Measurements from ENCODE around the gene NOL4. TPM values are rescaled to one million over a fixed set of nuclear protein-coding genes. Genes with fewer than 3 reads are reported as not detected.

The NOL4 gene
- total RNA-seq, 2 donors from 2014 or later, result 0.93 to 1.1 TPM

DNA sequence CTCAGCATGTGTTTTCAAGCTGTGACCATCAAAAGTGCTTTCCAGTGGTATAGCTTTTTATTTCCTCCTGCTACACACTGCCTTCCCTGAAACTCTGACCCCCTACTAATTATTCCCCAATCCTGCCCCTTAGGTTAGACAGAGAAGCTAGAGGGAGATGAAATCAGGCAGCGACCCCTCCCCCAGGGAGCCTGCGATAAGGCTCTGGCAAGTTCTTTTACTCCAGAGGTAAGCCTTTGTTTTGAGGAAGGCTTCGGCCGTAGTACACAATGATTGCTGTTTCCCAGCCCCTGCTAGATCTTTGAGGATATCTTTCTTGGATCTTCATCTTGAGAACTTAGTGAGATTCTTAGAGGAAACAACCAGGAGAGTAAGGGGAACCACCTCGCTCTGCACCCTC, 33.5 kb upstream of the NOL4 start:
- Histone ChIP-seq H3K4me3 (ENCODE audit: low read length) (no peak overlapping the region), H3K36me3 (ENCODE audit: control insufficient read depth, insufficient read depth, low read length) (no peaks in the 10 kb centered on the region), H3K9ac (ENCODE audit: extremely low read depth, low read length, poor library complexity, severe bottlenecking) (no peak overlapping the region), H3K4me1 (ENCODE audit: control insufficient read depth, insufficient read depth, low read length) (peaks cover 3% of the 10 kb centered on the region), H3K27me3 (ENCODE audit: control insufficient read depth, insufficient read depth, low read length, poor library complexity, severe bottlenecking) (no peaks in the 10 kb centered on the region), H3K27ac (ENCODE audit: low read depth, low read length) (no peak overlapping the region), H3K9me3 (ENCODE audit: control insufficient read depth, low read length) (no peaks in the 10 kb centered on the region)
- peaks cover 3% of the 10 kb centered on the region for H3K9me3 Mint-ChIP-seq
- peak overlapping the region; percentile 30 for H3K27ac Mint-ChIP-seq
- 42% methylated on average over 5 of the region's 5 CpGs; no CpG with 5 or more reads in 1 of the 2 experiments for WGBS, 2 experiments (ENCODE audit: insufficient coverage in 1 of 2, insufficient read length in 1 of 2)
- TF ChIP-seq, protein P1, sequence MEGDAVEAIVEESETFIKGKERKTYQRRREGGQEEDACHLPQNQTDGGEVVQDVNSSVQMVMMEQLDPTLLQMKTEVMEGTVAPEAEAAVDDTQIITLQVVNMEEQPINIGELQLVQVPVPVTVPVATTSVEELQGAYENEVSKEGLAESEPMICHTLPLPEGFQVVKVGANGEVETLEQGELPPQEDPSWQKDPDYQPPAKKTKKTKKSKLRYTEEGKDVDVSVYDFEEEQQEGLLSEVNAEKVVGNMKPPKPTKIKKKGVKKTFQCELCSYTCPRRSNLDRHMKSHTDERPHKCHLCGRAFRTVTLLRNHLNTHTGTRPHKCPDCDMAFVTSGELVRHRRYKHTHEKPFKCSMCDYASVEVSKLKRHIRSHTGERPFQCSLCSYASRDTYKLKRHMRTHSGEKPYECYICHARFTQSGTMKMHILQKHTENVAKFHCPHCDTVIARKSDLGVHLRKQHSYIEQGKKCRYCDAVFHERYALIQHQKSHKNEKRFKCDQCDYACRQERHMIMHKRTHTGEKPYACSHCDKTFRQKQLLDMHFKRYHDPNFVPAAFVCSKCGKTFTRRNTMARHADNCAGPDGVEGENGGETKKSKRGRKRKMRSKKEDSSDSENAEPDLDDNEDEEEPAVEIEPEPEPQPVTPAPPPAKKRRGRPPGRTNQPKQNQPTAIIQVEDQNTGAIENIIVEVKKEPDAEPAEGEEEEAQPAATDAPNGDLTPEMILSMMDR (conservative IDR thresholded peaks at IDR 0.05), result no peak
- H3K36me3 Mint-ChIP-seq (ENCODE audit: low read depth), result peaks cover 2% of the 10 kb centered on the region
- DNase-seq, result peak; percentile 57
- peaks cover 30% of the 10 kb centered on the region for H3K4me1 Mint-ChIP-seq
- H3K4me3 Mint-ChIP-seq, result no peak overlapping the region
- no peaks in the 10 kb centered on the region for H3K27me3 Mint-ChIP-seq (ENCODE audit: insufficient read depth)

DNA sequence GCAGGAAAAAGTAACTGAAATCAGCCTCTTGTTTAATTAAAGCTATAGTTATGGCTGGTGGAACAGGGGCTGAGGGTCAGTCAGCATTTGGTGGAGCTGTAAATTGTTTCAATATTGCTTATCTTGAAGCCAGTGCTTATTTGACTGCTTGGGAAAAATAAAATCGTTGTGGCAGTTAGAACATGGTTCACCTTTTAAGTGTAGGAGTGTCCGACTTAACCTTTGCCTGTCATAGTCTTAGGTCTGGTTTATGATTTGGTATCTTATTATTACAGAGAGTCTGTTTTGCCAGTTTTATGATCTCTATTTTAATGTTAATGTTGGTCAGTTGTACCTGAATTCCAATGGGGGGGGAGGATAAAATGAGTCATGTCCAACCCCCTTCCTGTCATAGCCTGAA, 27.2 kb upstream of the NOL4 start:
- peaks cover 29% of the 10 kb centered on the region for H3K9me3 Mint-ChIP-seq
- Histone ChIP-seq H3K4me3 (ENCODE audit: low read length) (no peak overlapping the region), H3K4me1 (ENCODE audit: control insufficient read depth, insufficient read depth, low read length) (no peaks in the 10 kb centered on the region), H3K36me3 (ENCODE audit: control insufficient read depth, insufficient read depth, low read length) (no peaks in the 10 kb centered on the region), H3K27ac (ENCODE audit: low read depth, low read length) (no peak overlapping the region), H3K27me3 (ENCODE audit: control insufficient read depth, insufficient read depth, low read length, poor library complexity, severe bottlenecking) (no peaks in the 10 kb centered on the region), H3K9ac (ENCODE audit: extremely low read depth, low read length, poor library complexity, severe bottlenecking) (no peak overlapping the region), H3K9me3 (ENCODE audit: control insufficient read depth, low read length) (peaks cover 9% of the 10 kb centered on the region)
- peaks cover 9% of the 10 kb centered on the region for H3K4me1 Mint-ChIP-seq
- H3K4me3 Mint-ChIP-seq, result no peak overlapping the region
- DNase-seq, result no peak
- WGBS, 2 experiments (ENCODE audit: insufficient coverage in 1 of 2, insufficient read length in 1 of 2), result 92 to 100% methylated on average over 1 to 2 of the region's 2 CpGs
- TF ChIP-seq, protein P1 (conservative IDR thresholded peaks at IDR 0.05), result no peak
- peaks cover under 1% of the 10 kb centered on the region for H3K36me3 Mint-ChIP-seq (ENCODE audit: low read depth)
- no peaks in the 10 kb centered on the region for H3K27me3 Mint-ChIP-seq (ENCODE audit: insufficient read depth)
- H3K27ac Mint-ChIP-seq, result no peak overlapping the region

DNA sequence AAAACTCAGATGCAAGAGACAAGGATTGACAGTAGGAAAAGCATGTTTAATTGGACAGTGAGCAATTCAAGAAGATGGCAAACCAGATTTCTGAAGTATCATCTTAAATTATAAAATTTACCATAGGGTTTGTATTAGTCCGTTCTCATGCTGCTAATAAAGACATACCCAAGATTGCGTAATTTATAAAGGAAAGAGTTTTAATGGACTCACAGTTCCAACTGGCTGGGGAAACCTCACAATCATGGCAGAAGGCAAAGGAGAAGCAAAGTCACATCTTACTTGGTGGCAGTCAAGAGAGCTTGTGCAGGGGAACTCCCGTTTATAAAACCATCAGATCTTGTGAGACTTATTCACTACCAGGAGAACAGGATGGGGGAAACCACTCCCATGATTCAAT, 24.0 kb upstream of the NOL4 start:
- H3K36me3 ChIP-seq (ENCODE audit: control insufficient read depth, insufficient read depth, low read length), result no peaks in the 10 kb centered on the region
- no peaks in the 10 kb centered on the region for H3K27me3 ChIP-seq (ENCODE audit: control insufficient read depth, insufficient read depth, low read length, poor library complexity, severe bottlenecking)
- TF ChIP-seq, protein P1 (conservative IDR thresholded peaks at IDR 0.05), result no peak
- peaks cover 9% of the 10 kb centered on the region for H3K9me3 ChIP-seq (ENCODE audit: control insufficient read depth, low read length)
- WGBS, 2 experiments (ENCODE audit: insufficient coverage in 1 of 2, insufficient read length in 1 of 2), result 94% methylated on average over 3 of the region's 3 CpGs
- Mint-ChIP-seq H3K9me3 (peaks cover 29% of the 10 kb centered on the region), H3K27me3 (ENCODE audit: insufficient read depth) (no peaks in the 10 kb centered on the region), H3K4me1 (peaks cover 3% of the 10 kb centered on the region), H3K36me3 (ENCODE audit: low read depth) (no peaks in the 10 kb centered on the region), H3K4me3 (no peak overlapping the region), H3K27ac (no peak overlapping the region)
- no peak overlapping the region for H3K27ac ChIP-seq (ENCODE audit: low read depth, low read length)
- no peak overlapping the region for H3K9ac ChIP-seq (ENCODE audit: extremely low read depth, low read length, poor library complexity, severe bottlenecking)
- H3K4me1 ChIP-seq (ENCODE audit: control insufficient read depth, insufficient read depth, low read length), result no peaks in the 10 kb centered on the region
- H3K4me3 ChIP-seq (ENCODE audit: low read length), result no peak overlapping the region
- no peak for DNase-seq

Measured in endodermal cell (in vitro differentiated cells).